MCF 10A (cell line): ENCODE measurements around the gene SERPIND1. TPM values are rescaled to one million over a fixed set of nuclear protein-coding genes. Genes with fewer than 3 reads are reported as not detected.

Source experiments
- BruUV-seq: library from RNA; stranded (reverse); fragments of 400-500 nt; replicated peaks from 2 replicates; lab custom pipeline; 2021; lab: Mats Ljungman, UMichigan
- CTCF ChIA-PET: fragments of 300-600 bp; sonication (Branson Sonifier 250); formaldehyde crosslinking; extraction: SDS; loops from one replicate; lab custom pipeline; 2021; ENCODE audit warnings: antibody characterized with exemption, inconsistent platforms; lab: Yijun Ruan, JAX
- POLR2A ChIA-PET: fragments of 300-600, 350-650 bp; sonication (Branson Sonifier 250); formaldehyde crosslinking; extraction: SDS; loops from one replicate; lab custom pipeline; 2020; ENCODE audit warnings: antibody characterized with exemption, inconsistent platforms; lab: Yijun Ruan, JAX
- DNase-seq: peaks from one replicate; pipeline ENCODE4 v3.0.0-alpha.2; 2018; ENCODE audit not compliant: unreplicated experiment
- H3K27ac Mint-ChIP-seq: one replicate; pipeline ENCODE4 v1.8.0; 2022; ENCODE audit warnings: mild to moderate bottlenecking, low read depth, mixed read lengths; ENCODE audit not compliant: unreplicated experiment
- H3K27me3 Mint-ChIP-seq: one replicate; pipeline ENCODE4 v1.8.0; 2022; ENCODE audit warnings: mixed read lengths; ENCODE audit not compliant: insufficient read depth, unreplicated experiment
- H3K36me3 Mint-ChIP-seq: one replicate; pipeline ENCODE4 v1.8.0; 2022; ENCODE audit warnings: mild to moderate bottlenecking, moderate library complexity, mixed read lengths; ENCODE audit not compliant: insufficient read depth, unreplicated experiment
- H3K4me1 Mint-ChIP-seq: one replicate; pipeline ENCODE4 v1.8.0; 2022; ENCODE audit warnings: mixed read lengths; ENCODE audit not compliant: insufficient read depth, unreplicated experiment
- H3K4me3 Mint-ChIP-seq: one replicate; pipeline ENCODE4 v1.8.0; 2022; ENCODE audit warnings: mild to moderate bottlenecking, moderate library complexity, mixed read lengths; ENCODE audit not compliant: unreplicated experiment
- H3K9me3 Mint-ChIP-seq: one replicate; pipeline ENCODE4 v1.8.0; 2022; ENCODE audit warnings: mixed read lengths; ENCODE audit not compliant: unreplicated experiment
- CTCF ChIP-seq: fragments of 200-600 bp; IDR thresholded peaks from one replicate; pipeline ENCODE4 v1.8.0; 2022; ENCODE audit warnings: antibody characterized with exemption, mild to moderate bottlenecking; ENCODE audit not compliant: unreplicated experiment
- intact Hi-C: fragments of 100-400 bp; cut with micrococcal nuclease; formaldehyde crosslinking; loops from 2 replicates; pipeline ENCODE4 v1.14.1; 2022
- total RNA-seq: library from RNA; stranded (reverse); gene quantifications from 2 replicates; pipeline ENCODE4 v1.2.3, GENCODE V29; 2022

SERPIND1 gene
- total RNA-seq, 1 experiment from 2014 or later = not detected

- Mint-ChIP-seq H3K27me3 (no peaks in the 10 kb centered on the region), H3K4me1 (peaks cover 16% of the 10 kb centered on the region), H3K36me3 (peaks cover 91% of the 10 kb centered on the region), H3K4me3 (no peak overlapping the region), H3K9me3 (no peaks in the 10 kb centered on the region), H3K27ac (no peak overlapping the region)
- TF ChIP-seq CTCF = no peak
- ChIA-PET POLR2A (no interaction called here), CTCF (interaction anchor here (0.6 to 1.2 kb wide), 2 partner anchors 17 to 25 kb away, joined by 3 to 6 read pairs; no protein-coding TSS in a partner anchor)
- intact Hi-C loops = no loop called here
- no TSS peak for BruUV-seq
- no peak for DNase-seq
Observed at GRCh38 chr22:20809538-20810185, 35.7 kb downstream of the SERPIND1 start.

GRCh38 chr22:20810645-20811044 is 36.7 kb downstream of the SERPIND1 start:
- H3K4me3 Mint-ChIP-seq = no peak overlapping the region
- no peaks in the 10 kb centered on the region for H3K9me3 Mint-ChIP-seq
- peaks cover 15% of the 10 kb centered on the region for H3K4me1 Mint-ChIP-seq
- no peak overlapping the region for H3K27ac Mint-ChIP-seq
- BruUV-seq = no TSS peak
- DNase-seq = no peak
- no peak for TF ChIP-seq CTCF
- peaks cover 92% of the 10 kb centered on the region for H3K36me3 Mint-ChIP-seq
- no peaks in the 10 kb centered on the region for H3K27me3 Mint-ChIP-seq
- POLR2A ChIA-PET = interaction anchor here (0.6 kb wide), 1 partner anchor 106 kb away, joined by 3 read pairs; the partner anchor contains the start of gene CRKL
- intact Hi-C loops = no loop called here
- CTCF ChIA-PET = interaction anchor here (1.0 kb wide), 1 partner anchor 27 kb away, joined by 3 read pairs; no protein-coding TSS in a partner anchor

GRCh38 chr22:20811171-20811570 is 37.3 kb downstream of the SERPIND1 start:
- Mint-ChIP-seq H3K27ac (no peak overlapping the region), H3K4me3 (no peak overlapping the region), H3K4me1 (peaks cover 10% of the 10 kb centered on the region), H3K36me3 (peaks cover 92% of the 10 kb centered on the region), H3K9me3 (no peaks in the 10 kb centered on the region), H3K27me3 (no peaks in the 10 kb centered on the region)
- no peak for TF ChIP-seq CTCF
- ChIA-PET POLR2A (interaction anchor here (0.6 kb wide), 2 partner anchors 34 to 106 kb away, joined by 3 read pairs; partner anchors contain the start of gene CRKL), CTCF (interaction anchor here (1.0 kb wide), 1 partner anchor 27 kb away, joined by 3 read pairs; no protein-coding TSS in a partner anchor)
- intact Hi-C loops = no loop called here
- BruUV-seq = no TSS peak
- no peak for DNase-seq

- Mint-ChIP-seq H3K4me1 (peaks cover 6% of the 10 kb centered on the region), H3K36me3 (peaks cover 92% of the 10 kb centered on the region), H3K9me3 (no peaks in the 10 kb centered on the region), H3K27ac (no peak overlapping the region), H3K27me3 (no peaks in the 10 kb centered on the region), H3K4me3 (no peak overlapping the region)
- no TSS peak for BruUV-seq
- ChIA-PET POLR2A (interaction anchor here (0.6 kb wide), 1 partner anchor 33 kb away, joined by 3 read pairs; no protein-coding TSS in a partner anchor), CTCF (interaction anchor here (1.0 kb wide), 1 partner anchor 28 kb away, joined by 3 read pairs; no protein-coding TSS in a partner anchor)
- TF ChIP-seq CTCF = no peak
- no peak for DNase-seq
- intact Hi-C loops = no loop called here
Observed at GRCh38 chr22:20811971-20812660, 38.2 kb downstream of the SERPIND1 start.
